H1 (cell line): ENCODE measurements around the gene NANOGP8. TPM values are rescaled to one million over a fixed set of nuclear protein-coding genes. Genes with fewer than 3 reads are reported as not detected.

Source experiments
- CTCF ChIA-PET: fragments of 300-600 bp; sonication (Branson Sonifier 250); formaldehyde crosslinking; loops from one replicate; lab custom pipeline; 2021; ENCODE audit not compliant: partially characterized antibody; lab: Charles Lee
- POLR2A ChIA-PET: fragments of 300-600 bp; sonication (Branson Sonifier 250); formaldehyde crosslinking; loops from one replicate; lab custom pipeline; 2021; ENCODE audit warnings: inconsistent platforms; ENCODE audit not compliant: partially characterized antibody; lab: Charles Lee
- DNase-seq, 2 experiments: peaks; one replicate each; pipeline versions ENCODE4 v3.0.0 to v3.0.0-alpha.2; 2010 to 2022; ENCODE audit warnings: low spot score in 2 of 2, low read depth in 1 of 2, mixed read lengths in 1 of 2
- FAIRE-seq: peaks from 2 replicates; lab custom pipeline; 2011; peaks lifted over from hg19 to GRCh38; lab: Jason Lieb, UNC
- H2AFZ ChIP-seq: 2 replicates; pipeline ENCODE4 v1.8.1; 2012; ENCODE audit warnings: low read length, inconsistent platforms
- H2AK5ac ChIP-seq: 2 replicates; pipeline ENCODE4 v1.6.1; 2013; ENCODE audit warnings: low read depth, low read length
- H2BK120ac ChIP-seq: replicated peaks from 2 replicates; pipeline ENCODE3; 2013; ENCODE audit warnings: low read depth, low read length, inconsistent platforms
- H2BK12ac ChIP-seq: 2 replicates; pipeline ENCODE4 v1.6.1; 2013; ENCODE audit warnings: low read depth, low read length
- H2BK15ac ChIP-seq: 2 replicates; pipeline ENCODE4 v1.6.1; 2013; ENCODE audit warnings: low read length
- H2BK20ac ChIP-seq: 2 replicates; pipeline ENCODE4 v1.6.1; 2013; ENCODE audit warnings: low read length
- H2BK5ac ChIP-seq: 2 replicates; pipeline ENCODE4 v1.6.1; 2013; ENCODE audit warnings: low read depth, low read length
- H3K14ac ChIP-seq: 2 replicates; pipeline ENCODE4 v1.6.1; 2013; ENCODE audit warnings: inconsistent platforms; ENCODE audit not compliant: insufficient read length
- H3K18ac ChIP-seq: 2 replicates; pipeline ENCODE4 v1.6.1; 2013; ENCODE audit warnings: low read length; ENCODE audit errors: extremely low read depth
- H3K23ac ChIP-seq: 2 replicates; pipeline ENCODE4 v1.6.1; 2013; ENCODE audit warnings: inconsistent platforms; ENCODE audit not compliant: insufficient read length
- H3K23me2 ChIP-seq: 2 replicates; pipeline ENCODE4 v1.6.1; 2013; ENCODE audit warnings: low read depth, low read length
- H3K27ac ChIP-seq: 2 replicates; pipeline ENCODE4 v1.6.1; 2011; ENCODE audit warnings: low read depth, low read length, inconsistent platforms
- H3K27me3 ChIP-seq, 4 experiments: replicated peaks in 1 of 4; 1 replicate in 1 of 4; 2 replicates in 3 of 4; pipeline versions ENCODE4 v1.6.1 to v1.8.1; 2011 to 2013; ENCODE audit warnings: low read length in 3 of 4, mild to moderate bottlenecking in 3 of 4, inconsistent platforms in 2 of 4, mixed read lengths in 2 of 4, moderate library complexity in 1 of 4; ENCODE audit not compliant: control insufficient read depth in 3 of 4, insufficient read depth in 3 of 4; ENCODE audit errors: extremely low read depth in 1 of 4
- H3K36me3 ChIP-seq, 4 experiments: 2 replicates each; pipeline versions ENCODE4 v1.6.1 to v1.8.1; 2011 to 2013; ENCODE audit warnings: mild to moderate bottlenecking in 4 of 4, low read length in 3 of 4, moderate library complexity in 2 of 4, control low read depth in 1 of 4, inconsistent platforms in 1 of 4; ENCODE audit not compliant: insufficient read depth in 4 of 4, control insufficient read depth in 2 of 4
- H3K4ac ChIP-seq: replicated peaks from 2 replicates; pipeline ENCODE3; 2013; ENCODE audit warnings: low read length, low read depth, mixed read lengths, inconsistent platforms; ENCODE audit not compliant: insufficient read length
- H3K4me1 ChIP-seq, 4 experiments: replicated peaks in 1 of 4; 1 replicate in 1 of 4; 2 replicates in 3 of 4; pipeline versions ENCODE4 v1.6.1 to v1.8.1; 2011 to 2013; ENCODE audit warnings: low read length in 3 of 4, inconsistent platforms in 2 of 4, mixed read lengths in 1 of 4; ENCODE audit not compliant: insufficient read depth in 4 of 4, control insufficient read depth in 3 of 4
- H3K4me2 ChIP-seq, 2 experiments: 2 replicates each; pipeline versions ENCODE4 v1.6.1 to v1.8.1; 2011 to 2013; ENCODE audit warnings: low read depth in 2 of 2, low read length in 2 of 2, control low read depth in 1 of 2, inconsistent platforms in 1 of 2, mild to moderate bottlenecking in 1 of 2; ENCODE audit not compliant: insufficient read depth in 1 of 2
- H3K4me3 ChIP-seq, 4 experiments: fragments of 200-600, 300-600 bp in 1 of 4; sonication (generic), shearing (Covaris generic), sonication (Bioruptor Twin) in 1 of 4; 2 replicates each; pipeline versions ENCODE4 v1.5.1 to v1.8.1; 2011 to 2016; ENCODE audit warnings: low read length in 4 of 4, low read depth in 3 of 4, control low read depth in 2 of 4, inconsistent platforms in 2 of 4, mild to moderate bottlenecking in 2 of 4, mixed read lengths in 1 of 4, moderate library complexity in 1 of 4; ENCODE audit not compliant: insufficient read depth in 2 of 4; ENCODE audit errors: extremely low read depth in 1 of 4
- H3K56ac ChIP-seq: replicated peaks from 2 replicates; pipeline ENCODE3; 2013; ENCODE audit warnings: low read depth, mild to moderate bottlenecking, mixed read lengths, low read length, inconsistent platforms; ENCODE audit not compliant: insufficient read length
- H3K79me1 ChIP-seq: 2 replicates; pipeline ENCODE4 v1.6.1; 2013; ENCODE audit warnings: low read depth, low read length, control low read depth
- H3K79me2 ChIP-seq, 2 experiments: 2 replicates each; pipeline versions ENCODE4 v1.6.1 to v1.8.1; 2012 to 2013; ENCODE audit warnings: low read length in 2 of 2, mild to moderate bottlenecking in 2 of 2, inconsistent platforms in 1 of 2; ENCODE audit not compliant: insufficient read depth in 2 of 2, control insufficient read depth in 1 of 2
- H3K9ac ChIP-seq, 4 experiments: replicated peaks in 1 of 4; 1 replicate in 1 of 4; 2 replicates in 3 of 4; pipeline versions ENCODE4 v1.6.1 to v1.8.1; 2011 to 2013; ENCODE audit warnings: low read depth in 3 of 4, low read length in 3 of 4, control low read depth in 2 of 4, mild to moderate bottlenecking in 2 of 4, moderate library complexity in 2 of 4, inconsistent platforms in 1 of 4; ENCODE audit errors: extremely low read depth in 1 of 4
- H3K9me3 ChIP-seq, 2 experiments: 2 replicates each; pipeline versions ENCODE4 v1.6.1 to v1.8.1; 2012 to 2013; ENCODE audit warnings: mild to moderate bottlenecking in 2 of 2, moderate library complexity in 2 of 2, control low read depth in 1 of 2, inconsistent platforms in 1 of 2, low read depth in 1 of 2, low read length in 1 of 2, mixed read lengths in 1 of 2; ENCODE audit not compliant: insufficient read depth in 2 of 2
- H4K20me1 ChIP-seq, 2 experiments: replicated peaks in 1 of 2; 2 replicates each; pipeline versions ENCODE3 to v1.8.1; 2011 to 2013; ENCODE audit warnings: inconsistent platforms in 2 of 2, low read length in 2 of 2, mild to moderate bottlenecking in 1 of 2; ENCODE audit not compliant: insufficient read depth in 2 of 2, control insufficient read depth in 1 of 2
- H4K5ac ChIP-seq: 2 replicates; pipeline ENCODE4 v1.6.1; 2013; ENCODE audit warnings: low read length, low read depth, mixed read lengths, inconsistent platforms; ENCODE audit not compliant: insufficient read length
- H4K8ac ChIP-seq: 2 replicates; pipeline ENCODE4 v1.8.0; 2013; ENCODE audit warnings: mild to moderate bottlenecking, moderate library complexity, low read length, inconsistent platforms; ENCODE audit not compliant: insufficient read depth; ENCODE audit errors: extremely low read depth
- H4K91ac ChIP-seq: replicated peaks from 2 replicates; pipeline ENCODE3; 2013; ENCODE audit warnings: low read length, mixed read lengths, inconsistent platforms; ENCODE audit not compliant: insufficient read length
- CHD1 ChIP-seq: IDR thresholded peaks from 2 replicates; pipeline ENCODE4 v1.6.1; 2012; ENCODE audit warnings: low read depth, low read length, improper control_type of control experiment
- CREB1 ChIP-seq: IDR thresholded peaks from 2 replicates; pipeline ENCODE4 v1.6.1; 2012; ENCODE audit warnings: inconsistent platforms
- CTBP2 ChIP-seq: IDR thresholded peaks from 2 replicates; pipeline ENCODE4 v1.7.0; 2011; ENCODE audit warnings: borderline replicate concordance, mild to moderate bottlenecking, moderate library complexity, mixed read lengths, low read length; ENCODE audit not compliant: insufficient read depth, insufficient read length
- HDAC6 ChIP-seq: IDR thresholded peaks from one replicate; pipeline ENCODE4 v1.7.1; 2012; ENCODE audit warnings: low read depth, mild to moderate bottlenecking, inconsistent platforms, low read length, moderate library complexity
- JUN ChIP-seq: IDR thresholded peaks from 2 replicates; pipeline ENCODE4 v1.6.1; 2011; ENCODE audit warnings: low read depth, mild to moderate bottlenecking, improper control_type of control experiment, low read length
- KDM4A ChIP-seq: IDR thresholded peaks from one replicate; pipeline ENCODE4 v1.7.1; 2012; ENCODE audit warnings: low read depth, mild to moderate bottlenecking, moderate library complexity, low read length, inconsistent platforms; ENCODE audit not compliant: severe bottlenecking
- KDM5A ChIP-seq: fragments of 200-600 bp; IDR thresholded peaks from 2 replicates; pipeline ENCODE4 v1.7.1; 2012; ENCODE audit warnings: mild to moderate bottlenecking, low read length, inconsistent platforms, mixed read lengths
- POLR2A ChIP-seq, 2 experiments: IDR thresholded peaks; 1 replicate in 1 of 2; 2 replicates in 1 of 2; pipeline ENCODE4 v1.6.1; 2011; ENCODE audit warnings: low read depth in 2 of 2, low read length in 2 of 2, mild to moderate bottlenecking in 2 of 2; ENCODE audit errors: control extremely low read depth in 1 of 2
- POLR2AphosphoS5 ChIP-seq: IDR thresholded peaks from 2 replicates; pipeline ENCODE4 v1.6.1; 2011; ENCODE audit warnings: low read depth, low read length
- RXRA ChIP-seq: IDR thresholded peaks from 2 replicates; pipeline ENCODE4 v1.6.1; 2011; ENCODE audit warnings: low read depth, mild to moderate bottlenecking, low read length, moderate library complexity; ENCODE audit not compliant: insufficient read depth
- TAF7 ChIP-seq: optimal IDR thresholded peaks from 2 replicates; pipeline ENCODE3; 2011; ENCODE audit warnings: low read depth, mild to moderate bottlenecking, inconsistent platforms, low read length, moderate library complexity, borderline replicate concordance
- TCF12 ChIP-seq: IDR thresholded peaks from 2 replicates; pipeline ENCODE4 v1.6.1; 2011; ENCODE audit warnings: low read depth, mild to moderate bottlenecking, low read length
- TEAD4 ChIP-seq: IDR thresholded peaks from 2 replicates; pipeline ENCODE4 v1.6.1; 2012; ENCODE audit warnings: low read depth, low read length, inconsistent platforms, mixed read lengths
- YY1 ChIP-seq: IDR thresholded peaks from 2 replicates; pipeline ENCODE4 v1.6.1; 2011; ENCODE audit warnings: low read depth, mild to moderate bottlenecking, low read length
- ZNF274 ChIP-seq: IDR thresholded peaks from 2 replicates; pipeline ENCODE4 v1.7.0; 2012; ENCODE audit warnings: low read length, borderline replicate concordance; ENCODE audit errors: extremely low read depth
- WGBS, 2 experiments: shearing (Covaris generic) in 1 of 2; methylation state at CpG; one replicate each; pipeline versions ENCODE4 v1.1.6 to v1.1.7; 2013 to 2015; ENCODE audit warnings: low lambda C conversion rate in 2 of 2, mixed read lengths in 2 of 2, inconsistent platforms in 1 of 2, low coverage in 1 of 2, missing lambda C conversion rate in 1 of 2; ENCODE audit not compliant: insufficient replicate concordance in 2 of 2, insufficient coverage in 1 of 2, insufficient read length in 1 of 2; ENCODE audit errors: extremely low coverage in 1 of 2, missing lambda C conversion rate in 1 of 2; 5-methylcytosine and 5-hydroxymethylcytosine counted together
- polyA plus RNA-seq, 7 experiments: library from polyadenylated mRNA; depleted of rRNA in 3 of 7; stranded (reverse) in 5 of 7; unstranded in 2 of 7; fragments of >200 nt in 5 of 7; fragments of 200-250 nt in 2 of 7; gene quantifications; 1 replicate in 5 of 7; 2 replicates in 1 of 7; 4 replicates in 1 of 7; pipeline versions ENCODE4 v1.2.1 to v1.2.3, GENCODE V29; 2011 to 2013; ENCODE audit warnings: missing spikeins in 2 of 7, mixed read lengths in 2 of 7
- total RNA-seq: library from RNA; stranded (reverse); fragmentation: NEBNext Ultra II Directional; extraction: Animal tissue kit (Norgen Biotek cat#: 25700); gene quantifications from 2 replicates; pipeline ENCODE4 v1.2.1, GENCODE V29; 2021

The NANOGP8 gene
- total and polyA plus RNA-seq, 2 of the 8 experiments (the other 6 are each of a cell fraction or from before 2014, with no cell fraction given): 23.3 to 40.6 TPM

- H2BK120ac ChIP-seq: no peak overlapping the region
- H3K36me3 ChIP-seq: no peaks in the 10 kb centered on the region
- H2AK5ac ChIP-seq: no peak overlapping the region
- no peaks in the 10 kb centered on the region for H3K79me1 ChIP-seq
- no peak overlapping the region for H3K4me3 ChIP-seq
- H4K8ac ChIP-seq: no peak overlapping the region
- H2BK5ac ChIP-seq: no peak overlapping the region
- H3K79me2 ChIP-seq: no peaks in the 10 kb centered on the region
- no peaks in the 10 kb centered on the region for H3K4me1 ChIP-seq
- no peak overlapping the region for H3K18ac ChIP-seq
- no peak overlapping the region for H3K23ac ChIP-seq
- POLR2A ChIA-PET: no interaction called here
- no peaks in the 10 kb centered on the region for H3K27me3 ChIP-seq
- no peaks in the 10 kb centered on the region for H3K9me3 ChIP-seq
- H3K56ac ChIP-seq: no peak overlapping the region
- no peak overlapping the region for H2AFZ ChIP-seq
- WGBS, 2 experiments: 82% methylated on average over 4 of the region's 4 CpGs; no CpG with 5 or more reads in 1 of the 2 experiments
- H3K9ac ChIP-seq: no peak overlapping the region
- no peak overlapping the region for H2BK15ac ChIP-seq
- H3K4ac ChIP-seq: no peak overlapping the region
- no peak overlapping the region for H2BK20ac ChIP-seq
- H3K4me2 ChIP-seq: no peak overlapping the region
- no peak overlapping the region for H2BK12ac ChIP-seq
- no peak overlapping the region for H4K5ac ChIP-seq
- no peak overlapping the region for H3K27ac ChIP-seq
- DNase-seq (no peak), FAIRE-seq (no peak)
- H4K91ac ChIP-seq: no peak overlapping the region
- H3K14ac ChIP-seq: no peak overlapping the region
- H3K23me2 ChIP-seq: no peaks in the 10 kb centered on the region; the same call in 1 of the 2 replicates
- CTCF ChIA-PET: interaction anchor here (0.7 kb wide), 1 partner anchor 315 kb away, joined by 3 read pairs; no protein-coding TSS in a partner anchor
- no peaks in the 10 kb centered on the region for H4K20me1 ChIP-seq
- no peak for TF ChIP-seq TEAD4
- no peak for TF ChIP-seq CREB1
- TF ChIP-seq ZNF274: no peak
- TF ChIP-seq KDM5A: no peak
- no peak for TF ChIP-seq POLR2A (IDR thresholded peaks at IDR 0.05; ENCODE audit: control extremely low read depth in 1 of 2, low read depth in 2 of 2, low read length in 2 of 2)
- no peak for TF ChIP-seq YY1
- no peak for TF ChIP-seq POLR2AphosphoS5
- TF ChIP-seq HDAC6: no peak
- TF ChIP-seq KDM4A: no peak
- TF ChIP-seq CHD1: no peak
- TF ChIP-seq JUN: no peak
- no peak for TF ChIP-seq RXRA
- no peak for TF ChIP-seq TAF7
- TF ChIP-seq TCF12: no peak
- no peak for TF ChIP-seq CTBP2
These were observed 44.3 kb upstream of the NANOGP8 start for GRCh38 chr15:35129361-35129760.
